GM12891 (cell line): Measurements from ENCODE around the gene ADTRP.

Experiments used
- PAX5 ChIP-seq: IDR thresholded peaks from 2 replicates; pipeline ENCODE4 v1.6.1; 2011; ENCODE audit warnings: low read length, moderate library complexity, mild to moderate bottlenecking; ENCODE audit not compliant: insufficient read depth, severe bottlenecking
- POLR2A ChIP-seq: IDR thresholded peaks from 2 replicates; pipeline ENCODE4 v1.6.1; 2011; ENCODE audit warnings: low read depth, low read length, control low read depth
- POLR2AphosphoS5 ChIP-seq: IDR thresholded peaks from 2 replicates; pipeline ENCODE4 v1.6.1; 2011; ENCODE audit warnings: low read depth, low read length, control low read depth
- POU2F2 ChIP-seq: IDR thresholded peaks from 2 replicates; pipeline ENCODE4 v1.6.1; 2011; ENCODE audit warnings: low read depth, mild to moderate bottlenecking, control low read depth, low read length, moderate library complexity
- SPI1 ChIP-seq: IDR thresholded peaks from 2 replicates; pipeline ENCODE4 v1.6.1; 2011; ENCODE audit warnings: low read depth, low read length, control low read depth
- TAF1 ChIP-seq: IDR thresholded peaks from 2 replicates; pipeline ENCODE4 v1.6.1; 2011; ENCODE audit warnings: low read depth, low read length, control low read depth

DNA sequence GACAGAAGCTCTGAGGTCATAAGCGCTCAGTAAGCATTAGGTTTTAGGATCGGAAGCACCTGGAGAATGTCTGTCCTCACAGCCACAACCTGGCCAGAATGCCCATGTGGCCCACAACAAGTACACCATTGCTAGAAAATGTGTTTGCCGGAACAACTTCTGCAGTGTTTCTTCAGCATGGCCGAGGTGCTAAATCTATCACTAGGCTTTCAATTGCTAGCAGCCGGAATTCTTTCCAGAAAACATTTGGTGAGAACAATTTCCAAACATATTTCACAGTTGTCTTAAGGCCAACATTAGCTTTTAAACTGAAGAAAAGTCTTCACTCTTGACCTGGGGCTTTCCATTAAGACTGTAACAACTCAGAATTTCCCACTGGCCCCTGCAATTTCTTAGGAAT, 18.2 kb upstream of the ADTRP start:
- no peak for TF ChIP-seq POLR2AphosphoS5
- TF ChIP-seq TAF1: no peak
- TF ChIP-seq SPI1: no peak
- no peak for TF ChIP-seq POLR2A
- no peak for TF ChIP-seq POU2F2
- no peak for TF ChIP-seq PAX5
